ENCODE data around the gene FRG2.
"Not testable (repeated sequence)": the region's sequence is repeated elsewhere in the genome, so short reads cannot be mapped to it uniquely, and the experiment has no call there.

FRG2 gene

GRCh38 chr4:190027156-190027555, at the start of gene FRG2:
FRG2 (minus strand) TSS chr4:190027256; CDS start chr4:190027204, 52 bp downstream.
- DNase-seq = not testable (repeated sequence)

DNA sequence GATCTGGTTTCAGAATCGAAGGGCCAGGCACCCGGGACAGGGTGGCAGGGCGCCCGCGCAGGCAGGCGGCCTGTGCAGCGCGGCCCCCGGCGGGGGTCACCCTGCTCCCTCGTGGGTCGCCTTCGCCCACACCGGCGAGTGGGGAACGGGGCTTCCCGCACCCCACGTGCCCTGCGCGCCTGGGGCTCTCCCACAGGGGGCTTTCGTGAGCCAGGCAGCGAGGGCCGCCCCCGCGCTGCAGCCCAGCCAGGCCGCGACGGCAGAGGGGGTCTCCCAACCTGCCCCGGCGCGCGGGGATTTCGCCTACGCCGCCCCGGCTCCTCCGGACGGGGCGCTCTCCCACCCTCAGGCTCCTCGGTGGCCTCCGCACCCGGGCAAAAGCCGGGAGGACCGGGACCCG, 41.3 kb upstream of the FRG2 start:
- DNase-seq = not testable (repeated sequence)

DNA sequence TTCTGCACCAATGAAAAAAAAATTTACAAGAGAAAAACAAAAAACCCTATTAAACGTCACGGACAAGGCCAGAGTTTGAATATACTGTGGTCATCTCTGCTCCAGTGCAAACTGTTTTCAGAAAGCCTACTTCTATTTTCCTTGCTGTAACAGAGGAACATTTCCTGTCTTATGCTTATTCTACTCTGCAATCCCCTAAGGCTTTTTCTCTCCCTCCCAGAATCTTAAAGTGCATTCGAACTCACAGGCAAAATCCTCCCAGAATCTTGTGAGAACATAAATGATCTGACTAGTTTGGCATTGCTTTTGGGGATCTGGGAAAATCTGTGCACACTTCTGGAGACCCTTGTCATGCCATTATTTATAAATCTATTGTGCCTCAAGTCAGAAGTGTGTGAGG, 37.7 kb upstream of the FRG2 start:
- DNase-seq = not testable (repeated sequence)

- DNase-seq = not testable (repeated sequence)
Observed at GRCh38 chr4:190064342-190064741, 37.3 kb upstream of the FRG2 start, which contains the start of gene DBET. DBET (plus strand) TSS chr4:190064502.

- DNase-seq = not testable (repeated sequence)
Observed at GRCh38 chr4:190058997-190059396, 31.9 kb upstream of the FRG2 start.

GRCh38 chr4:190049378-190050239, 22.6 kb upstream of the FRG2 start:
- not testable (repeated sequence) for DNase-seq

- DNase-seq = not testable (repeated sequence)
Observed at GRCh38 chr4:190047627-190048026, 20.6 kb upstream of the FRG2 start.

GRCh38 chr4:190040873-190041272, 13.8 kb upstream of the FRG2 start:
- not testable (repeated sequence) for DNase-seq

DNA sequence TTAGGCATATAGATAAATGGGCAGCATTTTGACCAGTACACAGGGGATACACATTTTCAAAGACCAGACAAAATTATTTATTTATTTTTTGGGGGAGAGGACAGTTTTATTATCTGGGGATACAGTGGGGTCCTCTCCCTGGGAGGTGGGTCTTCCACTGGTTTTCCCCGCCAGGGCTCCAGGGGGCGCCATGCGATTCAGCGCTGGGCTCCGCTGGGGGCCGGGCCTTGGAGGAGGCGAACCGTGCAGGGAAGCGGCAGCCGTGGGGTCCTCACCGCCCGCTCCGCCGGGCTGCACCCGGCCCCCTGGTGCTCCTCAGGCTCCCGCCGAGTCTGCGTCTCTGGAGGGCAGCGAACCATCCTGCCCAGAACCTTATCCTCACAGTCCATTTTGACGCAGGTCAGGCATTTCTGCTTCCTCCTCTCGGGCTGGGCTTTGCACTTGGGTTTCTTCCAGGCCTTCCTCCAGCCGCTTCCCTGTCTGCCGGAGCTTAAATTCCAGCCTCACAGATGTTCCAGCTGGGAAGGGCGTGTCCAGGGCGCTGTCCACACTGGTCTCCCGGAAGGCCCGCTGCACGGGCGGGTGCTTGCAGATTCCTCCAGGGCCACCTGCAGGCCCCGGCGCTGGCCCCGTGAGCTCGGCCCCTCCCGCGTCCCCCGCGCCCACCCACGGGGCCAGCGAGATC, 10.8 kb upstream of the FRG2 start:
- not testable (repeated sequence) for DNase-seq

- DNase-seq = not testable (repeated sequence)
Observed at GRCh38 chr4:190031264-190031663, 4.2 kb upstream of the FRG2 start.

DNA sequence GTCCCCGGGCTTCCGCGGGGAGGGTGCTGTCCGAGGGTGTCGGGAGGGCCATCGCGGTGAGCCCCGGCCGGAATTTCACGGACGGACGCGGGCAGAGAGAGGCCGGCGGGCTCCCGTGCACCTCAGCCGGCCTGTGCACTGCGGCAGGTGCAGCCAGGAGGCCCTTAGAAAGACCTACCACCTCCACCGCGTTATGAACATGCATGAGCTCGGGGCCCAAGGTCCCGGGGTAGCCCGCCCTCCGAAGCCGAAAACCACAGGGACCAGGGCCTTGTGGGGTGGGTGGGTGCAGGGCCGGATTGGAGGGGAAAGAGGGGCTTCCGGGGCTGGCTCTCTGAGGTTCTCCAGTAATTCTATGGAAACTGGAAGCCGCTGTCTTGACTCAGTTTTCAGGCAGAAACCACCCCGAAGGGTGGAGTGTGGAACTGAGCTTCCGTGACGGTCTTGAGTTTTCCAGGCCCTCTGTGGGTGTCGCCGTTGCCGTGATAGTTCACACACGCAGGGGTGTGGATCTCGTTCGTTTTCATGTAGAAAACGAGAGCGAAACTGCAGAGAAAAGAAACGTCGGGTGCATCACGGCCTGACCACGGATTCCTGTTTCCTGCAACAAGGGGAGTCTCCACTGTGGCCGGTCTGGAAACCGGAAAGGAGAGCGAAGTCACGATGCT, 4.3 kb downstream of the FRG2 start:
- not testable (repeated sequence) for DNase-seq

GRCh38 chr4:190021973-190022372, 5.1 kb downstream of the FRG2 start:
- not testable (repeated sequence) for DNase-seq

DNA sequence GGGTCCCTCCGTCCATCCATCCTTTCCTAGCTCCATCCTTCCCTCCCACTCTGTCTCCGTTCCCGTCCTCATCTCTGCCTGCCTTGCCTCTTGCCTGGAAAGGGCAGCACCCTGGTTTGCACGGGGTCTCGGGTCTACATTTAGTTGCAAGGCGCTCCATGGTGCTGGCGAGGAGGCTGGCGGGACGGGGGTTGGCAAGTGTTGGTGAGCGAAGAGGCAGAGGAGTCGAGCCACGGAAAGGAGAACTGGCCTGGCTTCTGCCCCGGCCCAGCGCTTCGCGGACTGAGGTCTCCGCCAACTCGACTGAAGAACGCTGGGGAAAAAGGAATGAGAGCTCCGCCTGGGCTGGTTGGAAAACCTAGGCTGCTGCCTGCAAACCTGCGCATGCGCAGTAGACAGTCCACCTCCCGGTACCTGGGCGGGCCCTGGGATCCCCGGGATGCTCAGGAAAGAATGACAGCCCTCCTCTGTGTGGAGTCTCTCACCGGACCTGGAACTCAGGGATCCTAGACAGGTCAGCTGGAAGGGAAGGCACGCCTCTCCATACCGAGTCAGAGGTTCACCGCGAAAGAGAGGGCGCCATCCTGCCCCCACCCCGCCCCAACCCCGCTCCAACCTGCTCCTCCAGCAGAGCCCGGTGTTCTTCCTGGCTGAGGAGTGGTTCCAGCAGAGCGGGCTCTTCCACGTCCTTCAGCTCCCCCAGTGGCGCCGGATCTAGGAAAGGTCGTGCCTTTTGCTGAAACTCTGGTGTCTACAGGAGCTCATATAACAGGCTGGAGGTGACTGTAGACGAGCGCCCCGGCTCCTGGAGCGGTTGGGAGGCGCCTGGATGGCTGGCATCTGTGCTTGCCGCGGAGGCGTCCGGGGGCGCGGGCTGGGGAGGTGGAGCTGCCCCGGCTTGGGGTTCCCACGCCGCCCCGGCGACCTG, 6.0 kb downstream of the FRG2 start:
- no peak for DNase-seq

GRCh38 chr4:190019859-190020463, 7.1 kb downstream of the FRG2 start:
- DNase-seq = not testable (repeated sequence)

GRCh38 chr4:190019023-190019858, 7.8 kb downstream of the FRG2 start:
- no peak for DNase-seq

- DNase-seq = no peak
Observed at GRCh38 chr4:190018201-190018920, 8.7 kb downstream of the FRG2 start.

DNA sequence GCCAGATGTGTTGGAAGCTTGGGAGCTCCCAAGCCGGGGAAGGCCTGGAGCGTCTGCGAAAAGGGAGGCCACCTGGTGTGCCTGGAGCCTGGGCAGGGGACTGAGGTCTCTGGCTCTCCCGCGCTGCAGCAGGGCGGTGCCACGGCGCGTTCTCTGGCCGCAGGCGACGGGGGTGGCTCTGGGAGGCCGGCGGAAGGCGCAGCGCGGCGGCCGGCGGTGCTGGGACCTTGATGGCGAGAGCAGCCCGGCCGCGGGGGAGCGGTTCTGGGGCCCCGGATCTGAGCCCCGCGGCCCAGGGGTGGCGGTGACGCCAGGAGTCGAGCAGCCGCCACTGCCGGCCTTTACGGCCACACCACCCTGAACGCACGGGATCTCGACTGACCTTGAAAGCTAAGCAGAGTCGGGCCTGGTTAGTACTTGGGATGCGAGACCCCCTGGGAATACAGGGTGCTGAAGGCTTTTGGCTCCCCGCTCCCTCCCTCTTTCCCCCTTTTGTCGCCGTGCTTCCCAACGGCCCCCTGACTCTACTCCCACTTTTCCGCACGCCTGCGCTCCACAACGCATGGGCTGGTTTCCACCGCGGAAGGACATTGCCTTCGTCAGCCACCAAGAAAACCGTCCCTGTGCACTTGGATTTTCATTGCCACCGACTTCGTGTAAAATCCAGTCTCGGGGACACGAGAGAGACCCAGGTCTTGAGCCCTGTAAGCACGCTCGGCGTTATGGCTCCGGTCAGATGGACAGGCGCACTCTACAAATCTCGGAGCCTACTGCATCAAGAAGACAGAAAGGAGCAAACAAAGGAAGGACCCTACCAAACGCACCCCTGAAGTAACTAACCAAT, 9.5 kb downstream of the FRG2 start:
- no peak for DNase-seq

GRCh38 chr4:190016369-190017289, 10.4 kb downstream of the FRG2 start:
- DNase-seq = no peak

All from activated CD8-positive, alpha-beta memory T cell treated with anti-CD3 and anti-CD28 coated beads, Interleukin-2, amount 50 U/mL, for 4 hours (primary cell).